ENCODE results near the gene DTHD1. TPM values are rescaled to one million over a fixed set of nuclear protein-coding genes. Genes with fewer than 3 reads are reported as not detected.

DTHD1 gene
- total and polyA plus RNA-seq, 2 donors (not counting 3 experiments of a cell fraction or from before 2014, with no cell fraction given), result not detected

- no peak overlapping the region for H3K27ac ChIP-seq (ENCODE audit: insufficient read depth, low read depth, low read length)
- no peak for FAIRE-seq
- H3K4me3 ChIP-seq (replicated peaks in 1 of 3; ENCODE audit: insufficient read depth in 1 of 3, low read depth in 1 of 3, low read length in 3 of 3), result no peak overlapping the region
- no peaks in the 10 kb centered on the region for H3K4me1 ChIP-seq (ENCODE audit: control insufficient read depth, extremely low read depth, insufficient read depth, low read length)
- CTCF ChIA-PET, result no interaction called here
- H3K9me1 ChIP-seq (replicated peaks; ENCODE audit: control insufficient read depth, extremely low read depth, insufficient read depth, low read length), result no peaks in the 10 kb centered on the region
- H3K9ac ChIP-seq (replicated peaks; ENCODE audit: extremely low read depth, insufficient read depth, low read length), result no peak overlapping the region
- H3K9me3 ChIP-seq (replicated peaks; ENCODE audit: control insufficient read depth, insufficient read depth, low read length), result no peaks in the 10 kb centered on the region
- H2AFZ ChIP-seq (ENCODE audit: low read depth, low read length), result no peak overlapping the region
- no peak overlapping the region for H3K4me2 ChIP-seq (ENCODE audit: insufficient read depth, low read length)
- dilution Hi-C loops (cut with MboI; ENCODE audit: extremely low pct_ligation_motif_present, low sequenced_read_pairs), result no loop called here
- POLR2A ChIA-PET, result no interaction called here
- no TSS peak for BruUV-seq (replicated peaks)
- no peaks in the 10 kb centered on the region for H3K27me3 ChIP-seq (ENCODE audit: control insufficient read depth in 2 of 2, insufficient read depth in 2 of 2, low read length in 2 of 2)
- H3K79me2 ChIP-seq (ENCODE audit: control insufficient read depth, insufficient read depth, low read length), result no peaks in the 10 kb centered on the region
- no peak for DNase-seq (ENCODE audit: low read depth, low spot score)
- H3K36me3 ChIP-seq (ENCODE audit: control insufficient read depth in 2 of 2, extremely low read depth in 1 of 2, insufficient read depth in 2 of 2, low read length in 2 of 2), result no peaks in the 10 kb centered on the region
- no peaks in the 10 kb centered on the region for H4K20me1 ChIP-seq (replicated peaks; ENCODE audit: control insufficient read depth, extremely low read depth, insufficient read depth, low read length)
- intact Hi-C loops (cut with micrococcal nuclease), result no loop called here
- TF ChIP-seq MYC (IDR thresholded peaks at IDR 0.05; ENCODE audit: low read depth, low read length) (no peak), POLR2A (IDR thresholded peaks at IDR 0.05; ENCODE audit: low read depth, low read length) (no peak), POLR2AphosphoS5 (IDR thresholded peaks at IDR 0.05; ENCODE audit: insufficient read depth, low read depth, low read length) (no peak)
These were observed 41.5 kb downstream of the DTHD1 start for GRCh38 chr4:36322921-36323354.

- no peaks in the 10 kb centered on the region for H4K20me1 ChIP-seq (replicated peaks; ENCODE audit: control insufficient read depth, extremely low read depth, insufficient read depth, low read length)
- BruUV-seq (replicated peaks), result no TSS peak
- H3K4me2 ChIP-seq (ENCODE audit: insufficient read depth, low read length), result no peak overlapping the region
- intact Hi-C loops (cut with micrococcal nuclease) (no loop called here), dilution Hi-C loops (cut with MboI; ENCODE audit: extremely low pct_ligation_motif_present, low sequenced_read_pairs) (no loop called here)
- H3K79me2 ChIP-seq (ENCODE audit: control insufficient read depth, insufficient read depth, low read length), result no peaks in the 10 kb centered on the region
- H3K9me1 ChIP-seq (replicated peaks; ENCODE audit: control insufficient read depth, extremely low read depth, insufficient read depth, low read length), result no peaks in the 10 kb centered on the region
- no peak overlapping the region for H3K4me3 ChIP-seq (replicated peaks in 1 of 3; ENCODE audit: insufficient read depth in 1 of 3, low read depth in 1 of 3, low read length in 3 of 3)
- no peaks in the 10 kb centered on the region for H3K4me1 ChIP-seq (ENCODE audit: control insufficient read depth, extremely low read depth, insufficient read depth, low read length)
- H3K27ac ChIP-seq (ENCODE audit: insufficient read depth, low read depth, low read length), result no peak overlapping the region
- H3K36me3 ChIP-seq (ENCODE audit: control insufficient read depth in 2 of 2, extremely low read depth in 1 of 2, insufficient read depth in 2 of 2, low read length in 2 of 2), result no peaks in the 10 kb centered on the region
- CTCF ChIA-PET, result no interaction called here
- POLR2A ChIA-PET, result no interaction called here
- DNase-seq (ENCODE audit: low read depth, low spot score) (no peak), FAIRE-seq (no peak)
- no peaks in the 10 kb centered on the region for H3K9me3 ChIP-seq (replicated peaks; ENCODE audit: control insufficient read depth, insufficient read depth, low read length)
- H3K27me3 ChIP-seq (ENCODE audit: control insufficient read depth in 2 of 2, insufficient read depth in 2 of 2, low read length in 2 of 2), result no peaks in the 10 kb centered on the region
- H3K9ac ChIP-seq (replicated peaks; ENCODE audit: extremely low read depth, insufficient read depth, low read length), result no peak overlapping the region
- no peak for TF ChIP-seq GATA2 (IDR thresholded peaks at IDR 0.05; ENCODE audit: insufficient read depth, insufficient read length, low read depth, low read length)
- TF ChIP-seq POLR2AphosphoS5 (IDR thresholded peaks at IDR 0.05; ENCODE audit: insufficient read depth, low read depth, low read length), result no peak
- TF ChIP-seq EZH2 (IDR thresholded peaks at IDR 0.05; ENCODE audit: borderline replicate concordance, low read depth, low read length, severe bottlenecking), result no peak
- no peak for TF ChIP-seq MAX (IDR thresholded peaks at IDR 0.05; ENCODE audit: insufficient read depth, insufficient read length)
- no peak for TF ChIP-seq POLR2A (IDR thresholded peaks at IDR 0.05; ENCODE audit: low read depth, low read length)
- TF ChIP-seq JUN (IDR thresholded peaks at IDR 0.05; ENCODE audit: borderline replicate concordance, insufficient read depth, insufficient read length, low read depth), result no peak
- TF ChIP-seq MYC (IDR thresholded peaks at IDR 0.05; ENCODE audit: low read depth, low read length), result no peak
- TF ChIP-seq CTCF (IDR thresholded peaks at IDR 0.05; ENCODE audit: extremely low read depth in 1 of 2, insufficient read depth in 1 of 2, low read depth in 1 of 2, low read length in 2 of 2), result no peak
- no peak for TF ChIP-seq FOS (IDR thresholded peaks at IDR 0.05; ENCODE audit: borderline replicate concordance, insufficient read depth, low read length)
- H2AFZ ChIP-seq (ENCODE audit: low read depth, low read length), result no peak overlapping the region
These were observed 42.5 kb downstream of the DTHD1 start for GRCh38 chr4:36323816-36324419.
